Measurements from ENCODE around the gene ANXA1.

The ANXA1 gene

GRCh38 chr9:73138516-73138915 is 13.1 kb upstream of the ANXA1 start:
- no peak for DNase-seq

- DNase-seq: no peak
These were observed 10.4 kb upstream of the ANXA1 start for GRCh38 chr9:73141282-73141681.

GRCh38 chr9:73143711-73144328 is 7.8 kb upstream of the ANXA1 start:
- peak; percentile 17 for DNase-seq

DNA sequence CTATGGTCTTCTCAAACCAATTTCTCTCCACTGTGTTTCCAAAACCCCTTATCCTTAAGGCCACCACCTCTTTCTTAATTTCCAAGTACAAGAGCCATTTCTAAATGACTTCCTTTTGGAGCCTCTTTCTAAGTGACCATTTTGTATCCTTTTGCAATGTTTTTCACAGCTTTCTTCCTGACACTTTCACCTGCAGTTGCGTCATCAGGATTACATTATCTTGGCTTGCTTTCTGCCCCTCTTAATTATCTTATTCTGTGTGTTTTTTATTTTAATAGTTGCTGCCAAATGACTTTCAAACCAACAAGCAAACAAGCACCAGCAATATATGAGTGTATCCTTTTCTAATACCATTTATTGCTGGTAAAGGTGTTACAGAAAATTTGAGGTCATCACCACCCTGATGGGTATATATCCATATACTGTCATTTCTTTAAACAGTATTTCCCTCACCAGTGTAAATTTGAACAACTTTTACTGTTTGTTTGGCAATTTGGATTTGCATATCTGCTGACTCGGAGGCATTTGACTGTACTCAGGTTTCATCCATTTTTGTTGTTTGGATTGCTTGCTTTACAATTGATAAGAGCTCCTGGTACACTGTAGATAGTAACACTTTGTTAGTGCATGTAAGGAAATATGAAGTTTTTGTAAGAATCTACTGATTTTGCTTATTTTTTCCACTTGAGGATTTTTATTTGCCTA is 5.4 kb upstream of the ANXA1 start:
- DNase-seq: no peak

GRCh38 chr9:73148447-73148937 is 3.2 kb upstream of the ANXA1 start:
- DNase-seq: no peak

DNA sequence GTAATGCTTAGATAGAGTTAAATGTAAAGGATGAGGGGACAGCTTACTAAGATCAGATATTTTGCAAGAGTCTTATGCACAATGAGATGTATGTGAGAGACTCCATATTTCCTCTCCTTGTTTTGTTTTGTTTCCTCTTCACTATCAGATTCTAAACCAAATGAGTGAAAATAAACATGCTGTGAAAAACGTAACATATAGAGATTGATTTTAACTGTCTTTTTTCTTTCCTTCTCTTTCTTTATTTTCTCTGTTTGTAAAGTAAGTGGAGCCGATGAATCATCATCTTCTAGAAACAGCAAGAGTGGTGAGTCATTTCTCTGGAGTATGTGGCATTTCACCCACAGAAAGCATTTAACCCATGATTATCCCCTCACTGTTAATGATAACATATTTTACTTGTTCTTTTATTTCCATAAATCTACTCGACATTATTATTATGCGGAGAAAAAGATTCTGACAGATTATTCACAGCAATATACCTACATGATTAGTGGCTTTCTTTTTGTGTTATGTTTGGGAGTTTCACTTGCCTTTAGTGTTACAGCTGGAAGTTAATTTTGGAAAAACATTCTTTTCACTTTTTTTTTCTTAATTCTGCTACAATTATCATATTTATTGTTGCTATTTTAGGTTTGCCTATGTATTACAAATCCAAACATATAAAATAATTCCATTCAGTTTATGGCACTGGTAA is 2.1 kb upstream of the ANXA1 start:
- DNase-seq: peak; percentile 59

DNA sequence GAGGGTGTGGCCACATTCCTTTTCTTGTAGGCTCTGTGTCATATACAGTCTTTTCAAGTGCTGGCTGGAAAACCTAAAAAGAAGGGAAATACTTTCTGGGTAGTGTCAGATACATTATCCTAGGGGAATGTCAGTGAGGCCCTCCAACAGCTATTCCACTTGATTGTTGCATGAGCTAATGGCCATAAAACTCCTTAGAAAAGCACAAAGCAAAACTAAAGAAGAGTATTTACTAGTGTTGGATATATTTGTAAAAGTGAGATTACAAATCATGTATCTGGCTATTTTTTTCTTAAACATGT is 829 bp downstream of the ANXA1 start:
- no peak for DNase-seq

DNA sequence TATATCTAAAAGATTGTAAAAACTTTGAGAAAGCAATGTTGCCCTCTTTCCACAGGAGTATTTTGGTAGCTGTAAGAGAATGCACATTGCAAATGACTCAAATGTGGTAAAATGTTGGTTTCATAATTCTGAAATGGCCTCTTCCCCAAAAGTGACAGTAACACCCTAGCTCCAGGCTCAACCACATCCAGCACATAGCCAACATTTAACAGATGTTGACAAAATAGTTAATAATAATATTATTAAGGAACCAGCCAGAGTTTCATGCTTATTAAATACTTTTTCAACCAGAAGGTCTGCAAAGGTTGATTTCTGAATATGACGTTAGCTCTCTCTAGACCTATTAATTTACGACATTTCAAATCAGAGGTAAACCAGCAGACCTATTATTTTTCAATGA is 1.3 kb downstream of the ANXA1 start:
- DNase-seq: peak; percentile 31

DNA sequence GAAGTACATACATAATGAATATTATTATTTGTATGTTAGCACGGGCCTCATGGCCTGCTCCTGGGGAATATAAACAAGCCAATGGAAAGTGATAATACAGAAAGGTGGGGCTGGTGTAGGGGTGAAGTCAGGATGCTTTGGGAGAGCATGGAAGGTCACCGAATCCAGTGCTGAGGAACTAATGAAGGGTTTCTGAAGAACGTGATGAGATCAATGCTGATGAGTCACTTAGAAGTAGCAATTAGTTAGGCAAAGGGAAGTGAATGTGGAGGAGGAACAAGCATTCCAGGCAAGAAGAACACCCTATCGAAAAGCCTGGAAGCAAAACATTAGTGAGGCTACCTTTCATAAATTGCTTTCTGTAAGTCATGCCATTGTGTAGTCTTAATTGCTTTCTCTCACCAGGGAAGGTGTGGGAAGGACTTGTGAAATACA is 2.1 kb downstream of the ANXA1 start:
- no peak for DNase-seq

DNA sequence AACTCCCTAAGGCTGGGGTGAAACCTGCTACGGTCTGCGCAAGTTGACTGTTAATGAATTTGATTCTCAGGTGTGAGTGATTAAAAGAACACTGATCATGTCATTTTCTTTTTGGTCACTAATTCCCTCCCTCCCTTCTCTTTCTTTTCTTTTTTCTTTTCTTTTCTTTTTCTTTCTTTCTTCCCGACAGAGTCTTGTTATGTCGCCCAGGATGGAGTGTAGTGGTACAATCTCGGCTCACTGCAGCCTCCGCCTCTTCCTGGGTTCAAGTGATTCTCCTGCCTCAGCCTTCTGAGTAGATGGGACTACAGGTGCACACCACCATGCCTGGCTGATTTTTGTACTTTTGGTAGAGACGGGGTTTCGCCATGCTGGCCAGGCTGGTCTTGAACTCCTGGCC is 2.6 kb downstream of the ANXA1 start:
- DNase-seq: no peak

DNA sequence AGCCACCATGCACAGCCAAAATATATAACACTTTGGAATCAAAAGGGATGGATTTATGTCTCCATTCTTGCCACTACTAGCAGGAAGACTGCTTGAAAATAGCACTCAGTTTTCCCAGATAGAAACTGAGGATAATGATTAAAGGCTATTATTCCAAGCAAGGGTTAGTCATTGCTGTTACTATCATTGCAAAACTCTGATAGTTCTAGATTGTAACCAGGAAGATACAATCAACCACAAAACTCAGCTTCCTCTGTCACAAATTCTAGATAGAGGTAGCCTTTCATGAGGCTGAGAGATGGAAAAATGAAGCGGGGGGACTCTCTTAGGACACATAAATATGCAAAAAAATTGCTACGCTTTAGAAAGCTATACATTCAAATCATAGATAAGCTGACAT is 3.1 kb downstream of the ANXA1 start:
- DNase-seq: no peak

GRCh38 chr9:73155377-73155776 is 3.7 kb downstream of the ANXA1 start:
- DNase-seq: no peak

DNA sequence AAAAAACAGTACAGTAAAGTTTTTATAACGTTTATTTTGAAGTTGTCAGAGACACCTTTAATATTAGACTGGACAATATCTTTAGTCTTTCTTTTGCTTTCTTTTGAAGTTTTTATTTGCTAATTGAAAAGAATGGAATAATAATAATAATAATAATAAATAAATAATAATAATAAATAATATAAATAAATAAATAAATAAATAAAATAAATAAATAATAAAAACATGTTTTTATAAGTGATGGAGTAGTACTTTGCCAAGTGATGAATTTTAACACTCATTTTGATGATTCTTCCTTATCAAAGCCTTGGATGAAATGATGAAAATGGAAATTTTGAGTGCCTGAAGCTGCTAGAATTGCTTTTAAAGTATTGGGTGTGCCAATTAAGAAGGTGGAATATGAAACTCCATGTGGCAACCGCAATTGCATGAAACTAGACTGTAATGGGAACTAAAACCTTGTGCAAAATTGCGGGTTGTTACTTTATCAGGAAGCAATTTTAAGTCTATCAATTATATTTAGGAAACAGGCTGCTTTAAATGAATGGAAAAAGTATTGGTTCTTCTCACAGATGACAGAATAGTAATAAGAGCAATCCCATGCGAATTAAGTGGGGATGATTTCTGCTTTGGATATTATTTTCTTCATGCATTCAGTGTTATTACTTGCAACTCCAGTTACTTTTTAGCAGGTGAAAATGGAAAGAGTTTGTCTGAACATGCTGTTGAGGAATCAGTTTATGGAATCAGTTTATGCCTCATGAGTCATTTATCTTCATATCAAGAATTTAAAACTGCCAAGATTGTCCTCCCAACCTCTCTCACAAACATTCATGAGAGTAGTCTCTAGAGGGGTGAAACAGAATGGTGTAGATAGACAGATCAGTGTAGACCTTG is 4.6 kb downstream of the ANXA1 start:
- DNase-seq: no peak

DNA sequence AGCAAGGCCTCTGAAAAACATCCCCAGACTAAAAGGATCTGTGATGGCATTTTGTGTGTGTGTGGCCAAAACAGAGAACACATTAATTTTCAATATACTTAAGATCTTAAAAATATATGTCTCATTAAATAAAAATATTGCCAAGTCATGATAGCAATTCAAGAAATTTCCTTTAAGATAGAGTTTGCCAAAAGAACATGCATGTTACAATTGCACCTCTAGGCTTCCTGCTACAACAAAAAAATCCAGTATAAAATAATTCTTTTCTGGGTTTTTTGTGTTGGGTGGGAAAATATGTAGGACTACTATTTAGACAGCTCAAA is 5.2 kb downstream of the ANXA1 start:
- DNase-seq: no peak

GRCh38 chr9:73157811-73158210 is 6.1 kb downstream of the ANXA1 start:
- no peak for DNase-seq

- DNase-seq: no peak
These were observed 7.1 kb downstream of the ANXA1 start for GRCh38 chr9:73158723-73159122.

- DNase-seq: no peak
These were observed 9.2 kb downstream of the ANXA1 start for GRCh38 chr9:73160868-73161267.

DNA sequence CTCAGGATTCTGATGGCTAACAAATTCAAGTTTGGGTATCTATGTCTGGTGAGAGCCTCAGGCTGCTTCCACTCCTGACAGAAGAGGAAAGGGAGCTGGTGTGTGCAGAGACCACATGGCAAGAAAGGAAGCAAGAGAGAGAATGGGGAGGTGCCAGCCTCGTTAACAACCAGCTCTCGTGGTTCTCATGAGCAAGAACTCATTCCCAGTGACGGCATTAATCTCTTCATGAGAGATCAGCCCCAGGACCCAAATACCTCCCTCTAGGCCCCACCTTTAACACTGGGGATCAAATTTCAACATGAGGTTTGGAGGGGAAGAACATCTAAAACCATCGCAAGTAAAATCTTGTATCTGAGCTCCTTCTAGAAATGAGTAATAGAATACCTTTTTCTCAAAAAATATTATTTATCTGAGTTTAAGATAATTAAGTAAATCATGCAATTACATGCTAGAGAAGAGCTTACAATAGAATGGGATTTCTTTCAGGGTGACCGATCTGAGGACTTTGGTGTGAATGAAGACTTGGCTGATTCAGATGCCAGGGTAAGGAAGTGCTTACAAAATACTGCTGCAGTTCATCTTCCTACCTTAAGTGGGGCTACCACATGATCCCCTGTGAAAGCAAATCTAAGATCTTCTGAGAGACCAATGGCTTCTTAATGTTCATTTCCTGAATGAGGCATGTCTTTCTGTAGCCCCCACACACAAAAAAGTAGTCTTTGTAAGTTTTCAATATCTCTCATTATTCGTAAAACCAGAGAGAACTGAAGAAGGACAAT is 11.5 kb downstream of the ANXA1 start:
- DNase-seq: no peak

- no peak for DNase-seq
These were observed 14.2 kb downstream of the ANXA1 start for GRCh38 chr9:73165911-73166310.

- DNase-seq: no peak
These were observed 14.8 kb downstream of the ANXA1 start for GRCh38 chr9:73166468-73166867.

GRCh38 chr9:73167614-73168013 is 15.9 kb downstream of the ANXA1 start:
- no peak for DNase-seq

GRCh38 chr9:73168298-73168934 is 16.8 kb downstream of the ANXA1 start:
- DNase-seq: no peak

All from SIG-M5 (cell line).